ENCODE results near the gene CNTNAP2.

- TF ChIP-seq CTCF (conservative IDR thresholded peaks at IDR 0.05) (no peak), ZFX (IDR thresholded peaks at IDR 0.05) (no peak)
These were observed 2254.8 kb downstream of the CNTNAP2 start for GRCh38 chr7:148371280-148371937.

All from C4-2B (cell line).